Omental fat pad (tissue), 4 donors: Measurements from ENCODE around the gene CACHD1. TPM values are rescaled to one million over a fixed set of nuclear protein-coding genes. Genes with fewer than 3 reads are reported as not detected.

ENCODE experiments used
- ATAC-seq: fragments of 150-250 bp; one replicate; pipeline ENCODE4 v1.9.1; 2016; ENCODE audit warnings: mild to moderate bottlenecking, moderate library complexity; ENCODE audit not compliant: low FRiP score
- DNase-seq: peaks from one replicate; pipeline ENCODE4 v3.0.0-alpha.2; 2019; ENCODE audit warnings: low spot score
- CTCF ChIP-seq, 3 donors: fragments of 450-650 bp; IDR thresholded peaks; one replicate each; pipeline ENCODE4 v1.5.1; 2016 to 2017; ENCODE audit warnings: antibody characterized with exemption in 3 of 3, mild to moderate bottlenecking in 3 of 3, moderate library complexity in 2 of 3
- total RNA-seq, 4 donors: library from RNA; depleted of rRNA; stranded (reverse); fragments of >200 nt; gene quantifications; one replicate each; pipeline ENCODE4 v1.1.0, GENCODE V29; 2016

CACHD1 gene
- total RNA-seq, 4 donors from 2014 or later, result 23.0 to 26.0 (median 23.9) TPM

DNA sequence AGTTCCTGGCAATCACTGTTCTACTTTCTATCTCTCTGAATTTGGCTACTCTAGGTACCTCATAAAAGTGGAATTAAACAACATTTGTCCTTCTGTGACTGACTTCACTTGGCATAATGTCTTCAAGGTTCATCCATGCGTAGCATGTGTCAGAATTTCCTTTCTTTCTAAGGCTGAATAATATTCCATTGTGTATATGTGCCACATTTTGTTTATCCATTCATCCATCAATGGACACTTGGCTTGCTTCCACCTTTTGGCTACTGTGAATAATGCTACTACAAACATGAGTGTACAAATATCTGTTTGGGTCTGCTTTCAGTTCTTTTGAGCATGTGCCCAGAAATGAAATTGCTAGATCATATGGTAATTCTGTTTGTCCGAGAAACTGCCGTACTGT, 14.7 kb downstream of the CACHD1 start:
- TF ChIP-seq CTCF (IDR thresholded peaks at IDR 0.05), result no peak
- no peak for ATAC-seq
- no peak for DNase-seq

GRCh38 chr1:64486193-64486592, 16.3 kb downstream of the CACHD1 start:
- no peak for TF ChIP-seq CTCF (IDR thresholded peaks at IDR 0.05)
- DNase-seq (no peak), ATAC-seq (no peak)

GRCh38 chr1:64487061-64487460, 17.1 kb downstream of the CACHD1 start:
- ATAC-seq, result no peak
- no peak for TF ChIP-seq CTCF (IDR thresholded peaks at IDR 0.05)
- no peak for DNase-seq

DNA sequence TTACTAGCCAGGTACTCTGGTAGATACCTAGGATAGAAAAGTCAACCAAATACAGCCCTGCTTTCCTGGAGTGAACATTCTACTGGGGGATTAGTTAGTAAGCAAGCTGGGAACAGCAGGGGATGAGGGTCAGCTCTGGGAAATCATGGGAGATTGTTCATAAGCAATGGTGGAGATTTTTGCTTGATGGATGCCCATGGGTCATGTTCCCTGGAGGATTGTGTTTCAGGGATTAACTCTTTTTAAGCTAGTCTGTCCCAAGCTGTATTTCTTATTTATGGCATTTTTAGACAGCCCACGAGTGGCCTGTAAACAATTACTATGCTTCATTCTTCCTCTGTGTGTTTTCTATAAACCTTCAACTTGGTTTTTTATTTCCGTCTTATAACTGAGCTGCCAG, 18.9 kb downstream of the CACHD1 start:
- DNase-seq (no peak), ATAC-seq (no peak)
- no peak for TF ChIP-seq CTCF (IDR thresholded peaks at IDR 0.05)

DNA sequence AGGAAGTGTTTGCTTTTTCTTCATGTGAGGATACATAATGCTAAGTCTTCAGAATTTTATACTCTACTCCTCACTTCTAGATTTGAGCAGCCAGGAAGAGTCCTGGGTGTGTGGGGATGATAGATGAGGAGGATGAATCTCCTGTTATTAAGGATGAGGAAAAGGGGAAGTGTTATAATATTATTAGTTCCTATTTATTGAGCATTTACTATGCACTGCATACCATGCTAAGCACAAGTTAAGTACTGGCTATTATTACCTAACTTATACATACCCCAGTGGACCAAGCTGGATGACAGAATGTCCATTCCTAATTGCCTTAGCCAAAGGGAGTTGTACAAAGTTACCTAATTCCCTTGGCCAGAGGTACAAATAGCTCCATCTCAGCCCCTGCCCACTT, 19.8 kb downstream of the CACHD1 start:
- no peak for TF ChIP-seq CTCF (IDR thresholded peaks at IDR 0.05)
- DNase-seq (no peak), ATAC-seq (no peak)

DNA sequence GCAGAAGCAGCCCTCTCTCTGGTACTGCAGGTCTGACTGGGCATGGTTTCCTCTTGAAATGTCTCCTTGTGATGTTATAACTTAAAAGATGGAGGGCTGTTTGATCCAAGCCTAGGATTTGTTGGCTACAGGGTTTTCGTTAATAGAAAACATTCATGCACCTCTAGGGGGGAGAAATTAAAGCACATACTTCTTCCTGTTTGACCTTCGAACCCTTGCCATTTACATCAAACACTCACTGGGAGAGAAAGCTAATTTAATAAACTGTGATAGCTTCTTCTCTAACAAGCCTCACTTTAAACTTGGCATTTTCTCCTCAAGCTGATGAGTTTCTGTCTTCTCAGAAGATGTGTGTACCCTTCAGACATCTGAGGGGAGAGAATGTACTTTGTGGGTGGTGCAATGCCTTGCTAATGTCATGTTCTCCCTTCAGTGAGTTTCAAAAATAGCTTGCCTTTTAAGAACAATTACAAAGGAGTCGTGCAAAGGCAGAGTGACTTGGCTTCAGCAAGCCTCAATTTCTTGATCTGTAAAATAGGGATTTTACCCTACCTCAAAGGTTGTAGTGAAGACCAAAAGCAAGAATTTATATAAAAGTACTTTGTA, 20.4 kb downstream of the CACHD1 start:
- ATAC-seq (no peak), DNase-seq (no peak)
- TF ChIP-seq CTCF (IDR thresholded peaks at IDR 0.05), result no peak

DNA sequence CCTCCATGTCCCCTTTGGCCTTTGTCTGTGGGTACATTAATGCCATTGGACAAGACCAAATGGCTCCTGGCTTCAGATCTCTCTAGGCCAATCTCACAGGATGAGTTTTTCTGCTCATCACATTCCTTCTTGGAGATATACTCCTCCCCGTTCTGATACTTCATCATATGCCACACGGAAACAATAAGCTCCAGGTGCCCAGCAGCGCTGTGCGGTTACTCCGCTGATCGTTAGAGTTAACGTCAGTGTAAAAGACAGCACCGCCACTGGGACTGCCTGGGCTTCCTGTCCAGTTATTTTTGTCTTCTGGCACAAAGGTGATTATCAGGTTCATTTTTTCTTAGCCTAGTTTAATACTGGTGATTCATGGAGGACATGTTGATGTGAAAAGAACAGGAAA, 22.5 kb downstream of the CACHD1 start:
- ATAC-seq (no peak), DNase-seq (no peak)
- no peak for TF ChIP-seq CTCF (IDR thresholded peaks at IDR 0.05)
